ENCODE data around the gene ZNF12. TPM values are rescaled to one million over a fixed set of nuclear protein-coding genes. Genes with fewer than 3 reads are reported as not detected.

ZNF12 gene
- total RNA-seq, 2 experiments from 2014 or later: 24.9 to 25.7 TPM

- H3K27ac Mint-ChIP-seq: no peak overlapping the region
- peaks cover 47% of the 10 kb centered on the region for H3K36me3 Mint-ChIP-seq (ENCODE audit: low read depth)
- H3K4me1 Mint-ChIP-seq: peaks cover 35% of the 10 kb centered on the region
- DNase-seq: no peak
- no peaks in the 10 kb centered on the region for H3K27me3 Mint-ChIP-seq
- H3K4me3 Mint-ChIP-seq: peak overlapping the region; percentile 81
- H3K9me3 Mint-ChIP-seq: no peaks in the 10 kb centered on the region
- POLR2A ChIA-PET: no interaction called here
- CTCF ChIA-PET: interaction anchor here (1.1 to 1.7 kb wide), 2 partner anchors 11 kb away, joined by 3 to 4 read pairs; no protein-coding TSS in a partner anchor
These were observed 67.1 kb downstream of the ZNF12 start for GRCh38 chr7:6639627-6640026.

DNA sequence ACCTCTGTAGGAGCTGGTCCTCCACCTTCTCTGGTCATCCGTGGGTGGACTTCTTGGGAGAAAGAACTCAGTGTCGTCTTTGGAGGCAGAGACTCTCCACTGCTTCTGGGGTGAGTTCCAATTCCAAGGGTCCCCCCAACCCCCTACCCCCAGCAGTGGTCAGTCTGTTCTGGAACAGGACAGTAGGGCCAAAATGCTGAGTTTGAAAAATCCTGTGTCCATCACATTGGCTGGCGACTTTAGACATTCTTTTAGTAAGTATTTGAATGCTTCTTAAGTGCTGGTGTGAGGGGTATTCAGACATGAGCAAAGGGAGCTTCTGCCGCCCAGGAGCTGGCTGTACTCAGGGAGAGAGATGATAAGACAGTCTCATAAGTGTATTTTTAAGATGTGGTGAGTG is 67.7 kb downstream of the ZNF12 start:
- Mint-ChIP-seq H3K27me3 (no peaks in the 10 kb centered on the region), H3K36me3 (ENCODE audit: low read depth) (peaks cover 45% of the 10 kb centered on the region), H3K9me3 (no peaks in the 10 kb centered on the region), H3K4me1 (peaks cover 35% of the 10 kb centered on the region), H3K4me3 (peak overlapping the region; percentile 81), H3K27ac (peak overlapping the region; percentile 92)
- no peak for DNase-seq
- ChIA-PET CTCF (interaction anchor here (0.7 to 1.7 kb wide), 3 partner anchors 10 to 64 kb away, joined by 3 to 4 read pairs (median 3); no protein-coding TSS in a partner anchor), POLR2A (no interaction called here)

Other genes starting within 250 kb of the ZNF12 start
- gene KDELR2, start 222.8 kb downstream of the ZNF12 start, total RNA-seq: 10 to 100 TPM; 61.1 to 63.5 TPM
- under 1 TPM in 1 of 2 experiments, not detected in 1; 0.07 TPM for gene GRID2IP, start 155.5 kb downstream of the ZNF12 start, total RNA-seq
- gene ZDHHC4, start 129.5 kb downstream of the ZNF12 start, total RNA-seq: 10 to 100 TPM; 29.9 to 35.3 TPM
- 10 to 100 TPM; 40.4 to 48.3 TPM for gene INTS15, start 116.9 kb downstream of the ZNF12 start, total RNA-seq
- gene ZNF853, start 91.3 kb downstream of the ZNF12 start, total RNA-seq: under 1 TPM; 0.30 to 0.33 TPM
- gene ZNF316, start 69.6 kb downstream of the ZNF12 start, total RNA-seq: 10 to 100 TPM; 20.2 to 31.5 TPM
- under 1 TPM; 0.22 to 0.31 TPM for gene RSPH10B2, start 47.2 kb upstream of the ZNF12 start, total RNA-seq
- gene CCZ1B, start 119.3 kb upstream of the ZNF12 start, total RNA-seq: 10 to 100 TPM; 61.3 to 70.0 TPM